ENCODE results near the gene ARID4A. TPM values are rescaled to one million over a fixed set of nuclear protein-coding genes. Genes with fewer than 3 reads are reported as not detected.
"Not testable (repeated sequence)": the region's sequence is repeated elsewhere in the genome, so short reads cannot be mapped to it uniquely, and the experiment has no call there.

ARID4A gene
- total RNA-seq, 1 donor from 2014 or later = 10.7 TPM

DNA sequence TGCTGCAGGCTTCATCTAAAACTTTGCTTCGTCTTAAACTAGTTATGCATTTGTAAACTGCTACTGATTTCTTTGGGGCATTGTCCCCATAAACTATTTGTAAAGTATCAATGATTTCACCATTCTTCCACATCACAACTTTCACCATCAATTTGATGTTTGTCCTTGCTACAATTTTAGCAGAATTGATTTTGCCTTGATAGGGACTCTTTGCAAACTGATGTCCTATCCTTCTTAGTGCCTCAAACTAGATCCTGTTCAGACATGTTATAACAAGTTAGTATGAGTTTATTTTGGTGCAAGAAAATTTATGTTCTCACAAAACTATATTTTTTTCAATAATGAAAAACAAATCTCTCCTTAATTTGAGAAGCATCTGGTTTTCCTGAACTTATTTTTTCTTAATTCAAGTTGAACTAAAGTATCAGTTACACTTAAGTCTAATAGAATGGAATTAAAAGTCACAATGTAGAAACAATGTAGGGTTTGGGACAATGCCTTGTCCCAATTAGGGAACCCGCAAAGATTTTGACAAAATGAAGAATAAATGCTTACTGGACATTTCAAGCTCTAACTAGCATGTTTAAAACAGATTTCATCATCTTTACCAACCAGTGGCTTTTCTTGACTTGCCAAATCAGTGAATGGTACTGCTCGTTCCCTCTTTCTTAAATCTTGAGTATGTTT is 10.1 kb upstream of the ARID4A start:
- no peak for DNase-seq (ENCODE audit: low read depth in 2 of 2)

DNA sequence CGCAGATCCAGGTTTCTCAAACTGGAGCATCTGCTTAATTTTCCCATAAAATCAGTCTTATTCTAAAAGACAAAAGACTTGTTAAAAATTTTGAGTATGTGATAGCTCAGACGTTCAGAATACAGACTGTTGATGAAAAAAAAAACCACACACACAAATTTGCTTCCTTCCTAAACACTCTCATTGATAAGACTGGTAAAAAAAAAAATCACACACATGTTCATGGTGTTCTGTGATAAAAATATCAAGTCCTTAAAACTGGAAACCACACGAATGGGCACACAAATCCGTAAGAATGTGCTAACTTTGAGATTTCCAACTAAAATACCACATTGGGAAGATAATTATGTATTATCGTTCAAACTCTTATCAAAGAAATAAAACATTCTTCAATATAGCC is 6.7 kb upstream of the ARID4A start:
- no peak for DNase-seq (ENCODE audit: low read depth in 2 of 2)

DNA sequence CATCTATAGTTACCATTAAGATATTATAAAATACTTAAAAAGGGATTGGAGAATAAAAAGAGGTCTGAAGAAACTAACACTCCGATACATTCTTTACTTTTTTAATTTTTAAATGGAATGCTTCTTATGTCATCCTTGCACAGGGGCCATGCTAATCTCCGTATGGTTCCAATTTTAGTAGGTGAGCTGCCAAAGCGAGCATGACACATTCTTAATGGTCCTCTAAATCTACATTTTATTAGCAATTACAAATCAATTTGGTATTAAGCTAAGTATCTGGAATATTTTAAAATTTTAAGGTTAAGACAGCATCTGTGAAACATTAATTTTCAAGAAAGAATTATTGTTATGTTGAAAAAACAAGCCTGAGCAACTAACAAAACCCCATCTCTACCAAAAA is 6.2 kb upstream of the ARID4A start:
- no peak for DNase-seq (ENCODE audit: low read depth in 2 of 2)

GRCh38 chr14:58294201-58294600 is 4.2 kb upstream of the ARID4A start:
- no peak for DNase-seq (ENCODE audit: low read depth in 2 of 2)

- DNase-seq (ENCODE audit: low read depth in 2 of 2) = peak in 1 of 2 donors; percentile 25
Observed at GRCh38 chr14:58296726-58297125, 1.6 kb upstream of the ARID4A start.

DNA sequence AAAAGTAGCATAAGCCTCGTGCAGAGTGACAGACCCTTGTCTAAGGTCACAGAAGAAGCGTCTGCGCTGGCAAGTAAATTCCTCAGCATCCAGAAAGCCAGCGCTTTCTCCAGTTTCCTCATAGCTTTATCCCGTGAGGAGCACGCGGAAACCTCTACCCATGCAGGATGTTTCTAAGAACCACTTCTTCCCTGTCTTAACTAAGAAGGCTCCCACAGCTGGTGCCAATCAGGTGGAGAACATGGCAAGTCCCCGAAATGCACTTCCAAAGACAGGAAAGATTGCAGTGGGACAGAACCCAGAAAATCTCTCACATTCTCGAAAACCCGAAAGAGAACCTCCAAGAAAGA is 968 bp upstream of the ARID4A start:
- no peak for DNase-seq (ENCODE audit: low read depth in 2 of 2)

GRCh38 chr14:58297762-58298476 is 436 bp upstream of the ARID4A start:
- DNase-seq (ENCODE audit: low read depth in 2 of 2) = peak; percentile 100

GRCh38 chr14:58299401-58300330 is 1.3 kb downstream of the ARID4A start:
- DNase-seq (ENCODE audit: low read depth in 2 of 2) = peak; percentile 27 to 56

DNA sequence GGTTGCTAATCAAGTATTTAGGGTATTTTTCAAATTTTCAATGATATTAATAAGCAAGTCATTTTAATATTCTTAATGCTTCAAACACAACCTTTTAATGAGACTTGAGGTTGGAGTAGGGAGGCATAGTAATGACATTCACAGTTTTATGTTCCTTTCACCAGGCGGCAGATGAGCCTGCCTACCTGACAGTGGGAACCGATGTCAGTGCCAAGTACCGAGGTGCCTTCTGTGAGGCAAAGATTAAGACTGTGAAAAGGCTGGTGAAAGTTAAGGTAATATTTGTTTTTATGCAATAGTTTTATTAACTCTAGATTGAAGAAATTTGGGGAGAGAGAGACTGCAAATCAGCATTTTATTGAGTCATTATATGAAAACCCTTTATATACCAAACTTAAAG is 3.1 kb downstream of the ARID4A start:
- no peak for DNase-seq (ENCODE audit: low read depth in 2 of 2)

DNA sequence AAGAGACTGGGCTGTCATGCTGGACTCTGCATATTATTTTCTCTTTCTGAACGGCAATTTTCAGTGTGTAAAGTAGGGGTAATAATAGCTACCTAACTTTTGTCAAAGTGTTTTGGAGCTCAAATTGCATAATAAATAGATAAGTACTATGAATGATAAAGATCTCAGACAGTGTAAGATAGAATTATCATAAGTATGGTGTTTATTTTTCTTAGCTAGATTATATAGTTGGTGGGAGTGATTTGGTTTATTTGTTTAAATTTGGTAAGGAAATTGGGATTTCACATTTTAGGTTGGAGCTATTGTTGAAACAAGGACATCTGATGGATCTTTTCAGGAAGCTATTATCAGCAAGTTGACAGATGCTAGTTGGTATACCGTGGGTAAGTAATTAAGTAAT is 7.4 kb downstream of the ARID4A start:
- DNase-seq (ENCODE audit: low read depth in 2 of 2) = no peak

DNA sequence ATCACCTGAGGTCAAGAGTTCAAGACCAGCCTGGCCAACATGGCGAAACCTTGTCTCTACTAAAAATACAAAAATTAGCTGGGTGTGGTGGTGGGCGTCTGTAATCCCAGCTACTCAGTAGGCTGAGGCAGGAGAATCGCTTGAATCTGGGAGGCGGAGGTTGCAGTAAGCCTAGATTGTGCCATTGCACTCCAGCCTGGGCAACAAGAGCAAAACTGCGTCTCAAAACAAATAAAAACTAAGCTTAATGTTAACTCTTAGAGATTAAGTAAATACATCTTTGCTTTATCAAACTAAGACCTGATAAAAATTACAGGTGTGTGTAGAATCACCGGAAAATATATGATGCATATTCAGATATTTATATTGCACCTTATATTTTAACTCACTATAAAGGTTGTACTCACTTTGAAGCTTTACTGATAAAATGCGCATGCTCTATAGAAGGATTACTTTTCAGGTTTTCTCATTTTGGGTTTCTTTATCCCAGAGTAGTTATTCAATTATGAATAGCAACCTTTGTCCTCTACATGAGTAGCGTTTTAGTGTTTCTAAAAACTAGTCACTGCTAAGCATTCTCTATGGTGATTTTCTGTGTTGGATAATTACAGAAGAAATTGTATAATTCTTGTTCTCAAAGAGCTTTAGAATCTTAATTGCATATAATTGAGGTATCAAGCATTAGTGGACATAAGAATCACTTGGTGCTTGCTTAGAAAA is 9.4 kb downstream of the ARID4A start:
- DNase-seq (ENCODE audit: low read depth in 2 of 2) = no peak

DNA sequence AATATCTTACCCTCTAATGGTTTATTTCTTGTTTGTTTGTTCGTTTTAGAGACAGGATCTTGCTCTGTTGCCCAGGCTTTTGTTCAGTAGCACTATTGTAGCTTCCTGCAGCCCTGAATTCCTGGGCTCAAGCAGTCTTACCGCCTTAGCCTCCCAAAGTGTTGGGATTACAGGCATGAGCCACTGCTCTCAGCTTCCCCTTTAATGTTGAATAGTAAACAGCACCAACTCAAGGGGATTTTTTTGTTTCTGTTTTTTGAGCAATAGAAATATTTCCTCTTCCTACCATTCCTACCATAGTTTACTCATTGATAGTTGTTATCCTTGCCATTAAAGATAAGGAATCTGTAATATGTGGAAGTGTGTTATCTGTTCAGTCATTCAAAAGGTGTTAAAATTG is 10.7 kb downstream of the ARID4A start:
- no peak for DNase-seq (ENCODE audit: low read depth in 2 of 2)

DNA sequence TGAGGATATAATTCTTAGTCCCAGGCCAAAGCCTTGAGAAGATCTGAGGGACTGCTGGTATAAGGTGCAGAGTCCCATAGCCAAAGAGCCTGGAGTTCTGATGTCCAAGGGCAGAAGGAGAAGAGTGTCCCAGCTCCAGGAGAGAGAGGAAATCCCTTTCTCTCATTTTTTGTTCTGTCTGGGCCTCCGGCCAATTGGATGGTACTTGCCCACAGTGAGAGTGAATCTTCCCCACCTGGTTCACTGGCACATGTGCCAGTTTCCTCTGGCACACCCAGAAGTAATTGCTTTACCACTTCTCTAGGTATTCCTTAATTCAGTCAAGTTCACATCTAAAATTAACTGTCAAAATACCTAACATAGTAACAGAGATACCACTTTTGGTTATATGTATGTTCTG is 15.3 kb downstream of the ARID4A start:
- no peak for DNase-seq (ENCODE audit: low read depth in 2 of 2)

DNA sequence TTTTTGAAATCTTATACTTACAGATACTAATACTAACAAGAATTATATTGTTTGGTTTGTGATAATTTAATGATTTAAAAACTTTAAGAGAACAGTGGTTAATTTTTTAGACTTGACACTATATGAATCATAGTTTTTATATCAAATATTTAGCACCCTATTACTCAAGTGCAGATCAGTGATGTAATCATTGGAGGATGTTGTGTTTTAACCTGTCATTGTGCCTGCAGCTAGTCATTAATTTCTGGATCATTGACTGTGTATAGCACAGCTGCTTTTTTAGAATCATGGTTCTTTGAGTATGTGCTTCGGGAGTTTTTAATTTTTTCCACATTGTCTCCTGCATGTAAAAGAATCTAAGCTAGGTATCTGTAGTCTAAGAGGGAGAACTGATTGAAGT is 17.3 kb downstream of the ARID4A start:
- peak in 1 of 2 donors; percentile 6 for DNase-seq (ENCODE audit: low read depth in 2 of 2)

GRCh38 chr14:58327019-58327418 is 28.7 kb downstream of the ARID4A start:
- DNase-seq (ENCODE audit: low read depth in 2 of 2) = no peak

GRCh38 chr14:58331111-58331510 is 32.8 kb downstream of the ARID4A start:
- DNase-seq (ENCODE audit: low read depth in 2 of 2) = peak; percentile 99

DNA sequence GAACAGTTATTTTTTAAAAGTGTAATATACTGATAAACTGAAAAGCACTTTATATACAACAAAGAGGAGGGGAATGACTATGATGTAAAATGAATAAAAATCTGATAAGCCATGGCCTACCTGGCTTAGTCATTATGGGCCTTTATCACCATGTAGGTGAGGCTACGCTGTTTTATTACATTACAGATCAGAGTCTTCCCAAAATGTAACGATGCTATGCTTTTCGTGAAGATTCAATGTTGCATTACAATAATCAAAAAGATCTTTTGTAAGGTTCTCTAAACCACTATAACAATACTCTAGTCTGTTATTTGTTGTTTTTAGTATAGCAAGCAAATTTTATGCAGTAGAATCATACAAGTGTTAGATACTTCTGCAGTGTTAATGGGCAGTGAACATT is 34.2 kb downstream of the ARID4A start:
- no peak for DNase-seq (ENCODE audit: low read depth in 2 of 2)

- not testable (repeated sequence) for DNase-seq (ENCODE audit: low read depth in 2 of 2)
Observed at GRCh38 chr14:58339666-58340065, 41.3 kb downstream of the ARID4A start.

DNA sequence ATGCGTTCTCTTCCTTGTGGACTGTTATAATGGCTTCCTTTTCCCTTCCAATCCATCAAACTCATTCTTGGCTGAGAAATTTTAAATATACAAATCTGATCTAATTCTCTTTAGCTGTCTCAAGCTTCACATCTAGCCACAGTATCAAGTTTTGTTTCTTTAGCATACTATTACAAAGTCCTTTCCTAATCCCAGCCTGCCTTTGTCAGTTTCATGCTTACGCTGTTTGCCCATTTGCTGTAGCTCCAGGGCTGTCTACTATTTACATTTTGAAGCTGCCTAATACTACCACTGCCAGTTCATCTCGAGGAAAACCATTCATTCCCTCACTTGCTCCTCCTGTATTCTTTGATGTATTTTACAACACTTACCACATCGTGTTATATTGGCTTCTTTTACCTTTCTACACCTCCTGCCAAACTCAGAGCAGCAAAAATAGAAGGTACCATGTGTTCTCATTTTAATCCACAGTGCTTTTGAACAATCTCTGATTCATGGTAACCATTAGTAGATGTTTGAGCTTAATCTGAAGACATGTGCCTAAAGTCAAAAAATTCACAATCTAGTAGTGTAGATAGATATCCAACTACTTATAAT is 42.9 kb downstream of the ARID4A start:
- no peak for DNase-seq (ENCODE audit: low read depth in 2 of 2)

DNA sequence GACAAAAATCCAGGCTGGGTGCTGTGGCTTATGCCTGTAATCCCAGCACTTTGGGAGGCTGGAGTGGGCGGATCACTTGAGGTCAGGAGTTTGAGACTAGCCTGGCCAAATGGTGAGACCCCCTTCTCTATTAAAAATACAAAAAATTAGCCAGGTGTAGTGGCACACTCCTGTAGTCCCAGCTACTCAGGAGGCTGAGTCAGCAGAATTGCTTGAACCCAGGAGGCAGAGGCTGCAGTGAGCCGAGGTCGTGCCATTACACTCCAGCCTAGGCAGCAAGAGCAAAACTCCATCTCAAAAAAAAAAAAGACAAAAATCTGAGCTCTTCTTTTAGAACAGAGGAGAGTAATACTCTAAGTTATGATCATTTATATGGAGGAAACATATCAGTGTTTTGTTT is 45.2 kb downstream of the ARID4A start:
- DNase-seq (ENCODE audit: low read depth in 2 of 2) = not testable (repeated sequence)
